NK-92 (cell line): ENCODE data around the gene SRGAP2B.
"Not testable (repeated sequence)": the region's sequence is repeated elsewhere in the genome, so short reads cannot be mapped to it uniquely, and the experiment has no call there.

Experiments
- DNase-seq: peaks from one replicate; lab custom pipeline; 2025; ENCODE audit not compliant: unreplicated experiment; lab: John Stamatoyannopoulos, UW

SRGAP2B gene

GRCh38 chr1:145093517-145094149 lies 1.5 kb downstream of the SRGAP2B start:
- DNase-seq: not testable (repeated sequence)

GRCh38 chr1:145082483-145083255 lies 12.5 kb downstream of the SRGAP2B start:
- not testable (repeated sequence) for DNase-seq

- DNase-seq: not testable (repeated sequence)
Observed at GRCh38 chr1:145080193-145080592, 14.9 kb downstream of the SRGAP2B start.

- not testable (repeated sequence) for DNase-seq
Observed at GRCh38 chr1:145079737-145080136, 15.4 kb downstream of the SRGAP2B start.

GRCh38 chr1:145078787-145079370 lies 16.2 kb downstream of the SRGAP2B start:
- DNase-seq: not testable (repeated sequence)

- not testable (repeated sequence) for DNase-seq
Observed at GRCh38 chr1:145077872-145078786, 17.0 kb downstream of the SRGAP2B start.

GRCh38 chr1:145076877-145077276 lies 18.3 kb downstream of the SRGAP2B start:
- DNase-seq: not testable (repeated sequence)

GRCh38 chr1:145074021-145074559 lies 21.0 kb downstream of the SRGAP2B start:
- not testable (repeated sequence) for DNase-seq

- DNase-seq: not testable (repeated sequence)
Observed at GRCh38 chr1:145071569-145071968, 23.6 kb downstream of the SRGAP2B start.

GRCh38 chr1:145066486-145066885 lies 28.6 kb downstream of the SRGAP2B start:
- not testable (repeated sequence) for DNase-seq

GRCh38 chr1:145065194-145065826 lies 29.8 kb downstream of the SRGAP2B start:
- not testable (repeated sequence) for DNase-seq

GRCh38 chr1:145063941-145064648 lies 31.0 kb downstream of the SRGAP2B start:
- DNase-seq: not testable (repeated sequence)

- DNase-seq: not testable (repeated sequence)
Observed at GRCh38 chr1:145063285-145063684, 31.8 kb downstream of the SRGAP2B start.

GRCh38 chr1:145058184-145058583 lies 36.9 kb downstream of the SRGAP2B start:
- DNase-seq: not testable (repeated sequence)

- not testable (repeated sequence) for DNase-seq
Observed at GRCh38 chr1:145055217-145055760, 39.8 kb downstream of the SRGAP2B start.

- not testable (repeated sequence) for DNase-seq
Observed at GRCh38 chr1:145053428-145053827, 41.7 kb downstream of the SRGAP2B start.

- not testable (repeated sequence) for DNase-seq
Observed at GRCh38 chr1:145052019-145052776, 42.9 kb downstream of the SRGAP2B start.

- not testable (repeated sequence) for DNase-seq
Observed at GRCh38 chr1:145048181-145048856, 46.8 kb downstream of the SRGAP2B start.
